GM18861 (cell line): ENCODE measurements around the gene MRPL27.

Experiments
- ATAC-seq: cut with Tn5 transposase; IDR thresholded peaks from one replicate; pipeline ENCODE4 v1.9.1; 2021; ENCODE audit not compliant: unreplicated experiment

Gene MRPL27

GRCh38 chr17:50388728-50389127 lies 15.7 kb upstream of the MRPL27 start:
- no peak for ATAC-seq

DNA sequence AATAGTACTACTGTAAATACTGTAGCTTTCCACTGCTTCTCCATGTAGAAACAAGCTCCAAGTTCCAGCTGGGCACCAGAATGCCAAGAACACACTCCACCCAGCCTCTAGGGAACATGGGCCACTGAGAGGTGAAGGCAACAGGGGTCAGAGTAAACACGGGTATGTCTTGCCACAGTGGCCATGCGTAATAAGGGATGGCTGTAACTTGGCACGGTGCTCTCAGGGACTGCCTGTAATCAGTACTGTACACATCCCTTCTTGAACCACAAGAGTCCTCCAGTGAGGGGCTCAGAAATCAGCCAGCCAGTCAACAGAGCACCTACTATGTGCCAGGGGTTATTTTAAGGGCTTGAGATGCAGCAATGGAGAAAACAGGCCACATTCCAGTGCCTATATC lies 13.5 kb upstream of the MRPL27 start:
- ATAC-seq: no peak

DNA sequence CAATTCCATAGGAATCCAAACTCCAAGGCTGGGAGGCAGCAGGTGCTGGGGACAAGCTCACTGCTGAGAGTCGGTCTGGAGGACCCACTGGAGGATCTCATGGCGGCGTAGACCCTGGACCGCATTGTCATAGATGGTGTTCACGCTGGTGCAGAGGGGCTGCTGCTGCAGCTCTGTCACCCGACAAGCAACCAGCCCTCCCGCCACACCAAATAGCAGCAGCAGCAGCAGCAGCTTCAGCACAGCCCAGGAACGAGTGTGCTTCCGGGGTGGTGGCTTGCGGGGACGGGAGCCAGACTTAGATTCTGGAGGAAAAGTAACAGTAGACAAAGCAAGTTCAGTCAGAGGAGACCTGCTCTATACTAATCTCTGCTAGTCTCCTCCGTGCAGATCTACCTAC lies 9.9 kb upstream of the MRPL27 start:
- ATAC-seq: no peak

DNA sequence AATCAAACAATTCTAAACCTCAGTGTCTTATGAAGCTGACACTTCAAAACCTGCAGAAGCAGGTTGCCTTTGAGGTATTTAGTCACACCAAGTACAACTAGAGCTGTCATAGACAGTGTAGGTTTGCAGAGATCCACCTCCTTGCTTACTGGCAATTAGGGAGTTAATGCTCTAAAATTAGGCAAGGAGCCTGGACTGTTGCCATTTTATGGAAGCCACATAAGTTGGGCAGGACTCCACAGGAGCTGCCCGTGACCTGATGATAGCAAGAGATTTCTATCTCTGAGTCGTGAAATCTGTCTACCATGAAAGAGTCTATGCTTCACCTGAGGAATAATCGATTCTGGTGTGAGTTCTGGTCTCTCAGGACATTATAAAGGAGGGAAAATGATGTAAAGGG lies 8.9 kb upstream of the MRPL27 start:
- no peak for ATAC-seq

- ATAC-seq: no peak
These were observed 8.4 kb upstream of the MRPL27 start for GRCh38 chr17:50381260-50381815.

DNA sequence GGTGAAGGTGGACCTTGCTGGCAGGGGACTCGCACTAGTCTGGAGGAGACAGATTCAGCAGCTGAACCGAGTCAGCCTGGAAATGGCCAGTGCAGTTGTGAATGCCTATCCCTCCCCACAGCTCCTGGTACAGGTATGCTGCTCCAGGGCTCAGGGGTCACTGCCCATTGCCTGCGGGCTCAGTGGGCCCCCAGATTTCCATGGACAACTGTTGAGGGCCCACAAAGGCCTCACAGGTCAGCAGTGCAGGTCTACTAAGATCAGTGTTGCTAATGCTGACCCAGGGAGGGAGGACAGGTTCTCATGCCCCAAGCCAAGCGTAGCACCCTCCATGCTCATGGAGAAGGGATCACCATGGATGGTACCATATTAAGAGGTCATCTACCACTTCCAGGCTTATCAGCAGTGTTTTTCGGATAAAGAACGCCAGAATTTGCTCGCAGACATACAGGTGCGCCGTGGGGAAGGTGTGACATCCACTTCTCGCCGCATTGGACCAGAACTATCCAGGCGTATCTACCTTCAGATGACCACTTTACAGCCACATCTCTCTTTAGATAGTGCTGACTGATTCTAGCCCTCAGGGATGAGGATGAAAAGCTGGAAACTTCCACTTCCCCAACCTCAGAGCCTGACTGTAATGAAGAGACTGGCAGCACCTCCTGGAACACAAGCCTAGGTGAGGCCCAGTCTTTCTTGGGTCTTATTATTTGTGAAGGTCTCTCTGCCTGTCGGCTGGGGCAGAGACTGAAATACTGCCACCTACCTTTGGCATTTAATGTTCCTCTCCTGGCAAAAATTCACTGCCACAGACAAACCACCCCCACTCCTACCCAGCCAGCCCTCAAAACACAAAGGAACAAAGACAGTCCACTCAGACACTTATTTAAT lies 7.6 kb upstream of the MRPL27 start:
- ATAC-seq: no peak

GRCh38 chr17:50379351-50380132 lies 6.6 kb upstream of the MRPL27 start:
- no peak for ATAC-seq

GRCh38 chr17:50375858-50376538 lies 3.0 kb upstream of the MRPL27 start:
- ATAC-seq: no peak

DNA sequence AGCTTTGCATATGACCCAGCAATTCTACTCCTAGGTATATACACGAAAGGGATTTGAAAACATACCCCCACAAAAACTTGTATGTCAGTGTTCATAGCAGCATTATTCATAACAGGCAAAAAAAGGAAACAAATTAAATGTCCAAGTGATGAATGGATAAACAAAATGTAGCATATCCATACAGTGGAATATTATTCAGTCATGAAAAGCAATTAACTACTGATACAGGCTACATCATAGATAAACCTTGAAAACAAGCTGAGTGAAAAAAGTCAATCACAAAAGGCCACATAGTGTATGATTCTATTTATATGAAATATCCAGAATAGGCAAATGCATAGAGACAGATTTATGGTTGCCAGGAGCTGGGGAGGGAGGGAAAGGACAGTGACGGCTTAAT lies 721 bp upstream of the MRPL27 start:
- no peak for ATAC-seq

DNA sequence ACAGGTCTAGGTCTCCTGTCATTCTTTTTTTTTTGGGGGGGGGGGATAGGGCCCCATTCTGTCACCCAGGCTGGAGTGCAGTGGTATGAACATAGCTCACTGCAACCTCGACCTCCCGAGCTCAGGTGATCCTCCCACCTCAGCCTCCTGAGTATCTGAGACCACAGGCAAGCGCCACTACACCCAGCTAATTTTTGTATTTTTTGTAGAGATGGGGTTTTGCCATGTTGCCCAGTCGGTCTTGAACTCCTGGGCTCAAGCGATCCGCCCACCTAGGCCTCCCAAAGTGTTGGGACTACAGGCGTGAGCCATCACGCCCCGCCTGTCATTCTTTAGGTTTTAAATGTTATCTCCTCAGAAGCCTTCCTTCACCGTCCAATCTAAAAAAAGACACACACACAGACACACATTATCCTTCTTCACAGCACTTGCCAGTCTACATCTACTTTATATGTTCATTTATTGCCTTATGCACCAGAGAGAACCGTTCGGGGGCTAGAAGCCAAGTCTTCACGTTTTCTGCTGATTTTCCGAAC lies 694 bp downstream of the MRPL27 start:
- ATAC-seq: no peak

DNA sequence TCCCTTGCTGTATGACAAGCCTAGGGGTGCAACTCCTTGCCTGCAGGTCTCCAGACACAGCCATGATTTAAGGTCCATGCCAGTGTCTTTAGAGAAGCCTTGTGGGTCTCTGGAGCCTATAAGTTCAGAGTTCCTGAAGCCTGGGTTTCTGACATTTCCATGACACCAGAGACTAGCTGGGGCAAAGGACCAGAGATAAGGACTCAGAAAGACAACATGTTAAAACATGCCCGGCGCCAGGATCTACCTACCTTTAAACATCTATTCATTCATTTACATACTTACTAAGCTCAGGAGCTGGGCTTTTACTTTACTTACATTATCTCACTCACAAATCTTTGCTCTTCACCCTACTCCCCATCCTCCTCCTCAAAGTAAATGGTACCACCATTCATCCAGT lies 1.5 kb downstream of the MRPL27 start:
- no peak for ATAC-seq

- ATAC-seq: no peak
These were observed 2.9 kb downstream of the MRPL27 start for GRCh38 chr17:50370052-50370451.

DNA sequence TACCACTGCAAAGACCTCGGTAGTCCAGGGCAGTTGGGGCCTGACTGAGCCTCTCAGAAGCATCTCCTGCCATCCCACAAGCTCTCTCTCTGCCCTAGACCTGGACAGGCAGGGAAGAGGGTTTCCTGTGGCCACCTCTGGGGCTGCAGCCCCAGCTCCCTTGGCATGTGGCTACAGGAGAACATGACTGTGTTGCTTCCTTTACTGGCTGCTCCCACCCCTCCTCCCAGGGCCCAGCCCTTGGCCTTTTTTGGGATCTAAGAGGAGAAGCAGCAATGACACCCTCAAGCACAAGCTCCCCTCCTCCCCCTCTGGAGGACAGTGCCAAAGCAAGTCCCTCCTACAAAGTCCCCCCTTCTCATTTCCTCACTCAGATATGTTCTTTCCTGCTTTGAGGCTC lies 5.6 kb downstream of the MRPL27 start:
- ATAC-seq: no peak

DNA sequence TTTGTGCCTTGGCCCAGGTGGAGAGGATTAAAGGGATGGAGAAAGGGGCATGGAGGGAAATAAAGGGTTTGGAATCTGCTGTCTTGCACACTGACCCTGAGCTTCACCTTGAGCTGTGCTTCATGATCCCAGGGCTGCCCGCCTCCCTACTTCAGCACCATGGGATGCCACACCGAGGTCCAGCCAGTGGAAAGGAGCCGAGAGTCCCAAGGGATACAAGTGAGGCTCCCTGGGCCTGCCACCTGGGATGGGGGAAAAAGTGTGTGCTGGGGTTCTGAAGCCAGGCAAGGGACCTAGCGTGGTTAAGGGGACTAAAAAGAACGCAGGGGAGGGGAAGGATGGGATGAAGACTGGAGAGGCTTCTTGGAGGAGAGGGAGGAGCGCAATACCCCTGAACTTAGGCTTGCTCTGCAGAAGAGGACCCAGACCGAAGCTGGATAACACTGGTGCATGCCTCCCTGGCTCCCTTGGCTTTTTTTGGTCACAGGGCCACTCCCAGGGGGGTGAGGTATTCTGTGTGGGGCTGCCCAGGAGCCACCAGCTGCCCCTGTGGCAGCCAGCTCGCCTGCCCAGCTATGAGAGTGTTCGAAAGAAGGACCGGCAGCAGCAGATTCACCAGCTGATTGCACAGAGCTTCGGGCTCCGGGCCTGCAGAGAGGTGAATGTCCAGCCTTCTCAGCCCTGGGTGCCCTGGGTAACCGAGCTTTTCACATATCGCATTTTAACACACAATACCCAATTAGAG lies 7.2 kb downstream of the MRPL27 start:
- ATAC-seq: no peak

- ATAC-seq: no peak
These were observed 7.8 kb downstream of the MRPL27 start for GRCh38 chr17:50365165-50365564.

DNA sequence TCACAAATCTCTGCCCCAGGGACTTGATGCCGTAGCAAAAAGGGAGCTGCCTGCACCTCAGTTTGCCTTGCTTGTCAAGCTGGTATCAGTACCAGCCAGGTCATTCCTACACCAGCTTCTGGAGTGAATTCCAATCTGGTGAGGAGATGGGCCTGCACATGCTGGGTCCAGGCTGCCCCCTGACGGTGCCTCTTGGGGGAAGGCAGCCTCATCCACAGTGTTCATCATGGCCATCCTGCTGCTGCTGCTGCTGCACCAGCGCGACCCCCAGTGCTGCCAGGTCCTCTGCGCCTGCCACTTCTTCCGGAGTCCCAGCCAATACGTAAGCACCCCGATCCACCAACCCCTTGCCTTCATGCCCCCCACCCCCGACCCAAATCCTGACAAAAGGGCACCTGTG lies 8.3 kb downstream of the MRPL27 start:
- ATAC-seq: no peak

DNA sequence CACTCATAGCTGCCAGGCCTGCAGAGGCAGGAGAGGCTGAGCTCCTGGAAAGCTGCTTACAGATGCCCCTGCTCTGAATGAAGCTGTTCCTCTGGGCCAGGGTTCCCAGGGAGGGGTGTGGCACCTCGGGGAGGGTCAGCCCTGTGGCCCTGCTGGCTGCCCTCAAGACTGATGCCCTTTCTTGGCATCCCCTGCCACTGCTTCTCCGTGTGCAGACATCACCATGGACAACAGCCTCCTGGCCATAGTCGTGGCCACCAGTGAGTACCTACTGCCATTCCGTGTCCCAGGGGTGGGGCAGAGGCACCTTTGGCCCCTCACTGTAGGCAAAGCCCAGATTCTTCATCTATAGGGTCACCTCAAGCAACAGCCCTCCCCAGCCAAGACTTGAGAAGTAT lies 8.9 kb downstream of the MRPL27 start:
- no peak for ATAC-seq

- ATAC-seq: no peak
These were observed 9.5 kb downstream of the MRPL27 start for GRCh38 chr17:50363217-50364060.

- ATAC-seq: no peak
These were observed 10.3 kb downstream of the MRPL27 start for GRCh38 chr17:50362661-50363060.
